Measurements from ENCODE around the gene RAB11A.

Gene RAB11A

GRCh38 chr15:65827065-65827464 lies 42.2 kb upstream of the RAB11A start:
- POLR2A ChIA-PET, result no interaction called here
- CTCF ChIA-PET, result interaction anchor here (0.6 to 1.0 kb wide), 4 partner anchors 8 to 42 kb away, joined by 3 to 6 read pairs (median 4); partner anchors contain the start of gene RAB11A
- no peaks in the 10 kb centered on the region for H3K9me3 ChIP-seq (ENCODE audit: control extremely low read depth in 1 of 5, control insufficient read depth in 4 of 5, insufficient read depth in 2 of 5, low read depth in 1 of 5, low read length in 4 of 5)
- H3K4me3 ChIP-seq (ENCODE audit: control insufficient read depth in 1 of 7, extremely low read depth in 1 of 7, insufficient read depth in 4 of 7, low read depth in 2 of 7, low read length in 6 of 7), result no peak overlapping the region
- H3K27ac ChIP-seq (ENCODE audit: insufficient read depth in 1 of 2, low read depth in 1 of 2, low read length in 2 of 2, poor library complexity in 1 of 2, severe bottlenecking in 2 of 2), result no peak overlapping the region
- no peaks in the 10 kb centered on the region for H3K27me3 ChIP-seq (replicated peaks in 2 of 5; ENCODE audit: control insufficient read depth in 4 of 5, insufficient read depth in 5 of 5, low read length in 4 of 5)
- no peak for DNase-seq
- WGBS (ENCODE audit: insufficient coverage), result no CpG with 5 or more reads among the region's 3 CpGs
- H3K4me1 ChIP-seq (ENCODE audit: control extremely low read depth in 1 of 4, control insufficient read depth in 4 of 4, insufficient read depth in 4 of 4, low read length in 3 of 4), result peaks cover 6 to 31% (median 13%) of the 10 kb centered on the region in 4 experiments
- H3K36me3 ChIP-seq (ENCODE audit: control insufficient read depth in 4 of 4, insufficient read depth in 4 of 4, low read length in 3 of 4), result no peaks in the 10 kb centered on the region

DNA sequence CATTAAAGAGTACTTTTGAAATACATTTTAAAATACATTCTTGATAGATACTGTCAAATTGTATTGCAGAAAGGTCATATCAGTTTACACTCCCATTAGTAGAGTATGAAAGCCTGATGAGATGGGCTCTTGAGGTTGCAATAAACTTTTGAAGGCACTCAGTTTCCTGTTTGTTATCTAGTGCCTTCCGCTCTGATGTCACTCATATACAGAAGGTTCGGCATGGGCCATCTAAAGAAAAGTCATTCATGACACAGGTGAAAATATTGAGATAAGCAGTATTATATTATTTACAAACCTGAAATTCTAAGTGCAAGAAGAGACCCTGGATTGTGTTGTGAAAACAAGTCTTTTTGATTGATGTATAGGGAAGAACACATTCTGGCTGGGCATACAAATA lies 40.7 kb upstream of the RAB11A start:
- no peak overlapping the region for H3K27ac ChIP-seq (ENCODE audit: insufficient read depth in 1 of 2, low read depth in 1 of 2, low read length in 2 of 2, poor library complexity in 1 of 2, severe bottlenecking in 2 of 2)
- H3K9me3 ChIP-seq (ENCODE audit: control extremely low read depth in 1 of 5, control insufficient read depth in 4 of 5, insufficient read depth in 2 of 5, low read depth in 1 of 5, low read length in 4 of 5), result no peaks in the 10 kb centered on the region
- H3K4me1 ChIP-seq (ENCODE audit: control extremely low read depth in 1 of 4, control insufficient read depth in 4 of 4, insufficient read depth in 4 of 4, low read length in 3 of 4), result peaks cover 18 to 45% (median 29%) of the 10 kb centered on the region in 4 experiments
- H3K36me3 ChIP-seq (ENCODE audit: control insufficient read depth in 4 of 4, insufficient read depth in 4 of 4, low read length in 3 of 4), result no peaks in the 10 kb centered on the region
- peak in 1 of 3 donors; percentile 53 for DNase-seq
- CTCF ChIA-PET, result interaction anchor here (0.9 to 1.5 kb wide), 9 partner anchors 9 to 73 kb away, joined by 3 to 7 read pairs (median 4); no protein-coding TSS in a partner anchor
- no peaks in the 10 kb centered on the region for H3K27me3 ChIP-seq (replicated peaks in 2 of 5; ENCODE audit: control insufficient read depth in 4 of 5, insufficient read depth in 5 of 5, low read length in 4 of 5)
- no peak overlapping the region for H3K4me3 ChIP-seq (ENCODE audit: control insufficient read depth in 1 of 7, extremely low read depth in 1 of 7, insufficient read depth in 4 of 7, low read depth in 2 of 7, low read length in 6 of 7)
- POLR2A ChIA-PET, result no interaction called here
- 83% methylated on average over 1 of the region's 2 CpGs for WGBS (ENCODE audit: insufficient coverage)

- POLR2A ChIA-PET, result no interaction called here
- Histone ChIP-seq H3K36me3 (ENCODE audit: control insufficient read depth in 4 of 4, insufficient read depth in 4 of 4, low read length in 3 of 4) (no peaks in the 10 kb centered on the region), H3K27ac (ENCODE audit: insufficient read depth in 1 of 2, low read depth in 1 of 2, low read length in 2 of 2, poor library complexity in 1 of 2, severe bottlenecking in 2 of 2) (no peak overlapping the region), H3K27me3 (replicated peaks in 2 of 5; ENCODE audit: control insufficient read depth in 4 of 5, insufficient read depth in 5 of 5, low read length in 4 of 5) (no peaks in the 10 kb centered on the region), H3K9me3 (ENCODE audit: control extremely low read depth in 1 of 5, control insufficient read depth in 4 of 5, insufficient read depth in 2 of 5, low read depth in 1 of 5, low read length in 4 of 5) (no peaks in the 10 kb centered on the region), H3K4me3 (ENCODE audit: control insufficient read depth in 1 of 7, extremely low read depth in 1 of 7, insufficient read depth in 4 of 7, low read depth in 2 of 7, low read length in 6 of 7) (no peak overlapping the region), H3K4me1 (ENCODE audit: control extremely low read depth in 1 of 4, control insufficient read depth in 4 of 4, insufficient read depth in 4 of 4, low read length in 3 of 4) (peaks cover 25 to 46% (median 35%) of the 10 kb centered on the region in 4 experiments)
- DNase-seq, result peak; percentile 38 to 44 (median 41)
- CTCF ChIA-PET, result interaction anchor here (0.9 to 1.5 kb wide), 9 partner anchors 9 to 74 kb away, joined by 3 to 7 read pairs (median 4); no protein-coding TSS in a partner anchor
- WGBS (ENCODE audit: insufficient coverage), result 68% methylated on average over 4 of the region's 7 CpGs
Measured at GRCh38 chr15:65829130-65829764, 40.0 kb upstream of the RAB11A start.

GRCh38 chr15:65832549-65833364 lies 36.5 kb upstream of the RAB11A start:
- Histone ChIP-seq H3K4me1 (ENCODE audit: control extremely low read depth in 1 of 4, control insufficient read depth in 4 of 4, insufficient read depth in 4 of 4, low read length in 3 of 4) (peaks cover 34 to 63% (median 59%) of the 10 kb centered on the region in 4 experiments), H3K4me3 (ENCODE audit: control insufficient read depth in 1 of 7, extremely low read depth in 1 of 7, insufficient read depth in 4 of 7, low read depth in 2 of 7, low read length in 6 of 7) (peak overlapping the region in 4 of 7 experiments; percentile 20 to 46 (median 32)), H3K27ac (ENCODE audit: insufficient read depth in 1 of 2, low read depth in 1 of 2, low read length in 2 of 2, poor library complexity in 1 of 2, severe bottlenecking in 2 of 2) (peak overlapping the region in 1 of 2 experiments; percentile 73), H3K36me3 (ENCODE audit: control insufficient read depth in 4 of 4, insufficient read depth in 4 of 4, low read length in 3 of 4) (no peaks in the 10 kb centered on the region), H3K9me3 (ENCODE audit: control extremely low read depth in 1 of 5, control insufficient read depth in 4 of 5, insufficient read depth in 2 of 5, low read depth in 1 of 5, low read length in 4 of 5) (no peaks in the 10 kb centered on the region), H3K27me3 (replicated peaks in 2 of 5; ENCODE audit: control insufficient read depth in 4 of 5, insufficient read depth in 5 of 5, low read length in 4 of 5) (no peaks in the 10 kb centered on the region)
- POLR2A ChIA-PET, result interaction anchor here (0.6 to 1.1 kb wide), 2 partner anchors 14 to 24 kb away, joined by 4 to 6 read pairs; no protein-coding TSS in a partner anchor
- peak; percentile 79 to 92 (median 87) for DNase-seq
- 0% methylated on average over 6 of the region's 8 CpGs for WGBS (ENCODE audit: insufficient coverage)
- CTCF ChIA-PET, result interaction anchor here (0.6 to 2.4 kb wide), 13 partner anchors 9 to 572 kb away, joined by 3 to 10 read pairs (median 4); partner anchors contain the start of gene RAB11A

DNA sequence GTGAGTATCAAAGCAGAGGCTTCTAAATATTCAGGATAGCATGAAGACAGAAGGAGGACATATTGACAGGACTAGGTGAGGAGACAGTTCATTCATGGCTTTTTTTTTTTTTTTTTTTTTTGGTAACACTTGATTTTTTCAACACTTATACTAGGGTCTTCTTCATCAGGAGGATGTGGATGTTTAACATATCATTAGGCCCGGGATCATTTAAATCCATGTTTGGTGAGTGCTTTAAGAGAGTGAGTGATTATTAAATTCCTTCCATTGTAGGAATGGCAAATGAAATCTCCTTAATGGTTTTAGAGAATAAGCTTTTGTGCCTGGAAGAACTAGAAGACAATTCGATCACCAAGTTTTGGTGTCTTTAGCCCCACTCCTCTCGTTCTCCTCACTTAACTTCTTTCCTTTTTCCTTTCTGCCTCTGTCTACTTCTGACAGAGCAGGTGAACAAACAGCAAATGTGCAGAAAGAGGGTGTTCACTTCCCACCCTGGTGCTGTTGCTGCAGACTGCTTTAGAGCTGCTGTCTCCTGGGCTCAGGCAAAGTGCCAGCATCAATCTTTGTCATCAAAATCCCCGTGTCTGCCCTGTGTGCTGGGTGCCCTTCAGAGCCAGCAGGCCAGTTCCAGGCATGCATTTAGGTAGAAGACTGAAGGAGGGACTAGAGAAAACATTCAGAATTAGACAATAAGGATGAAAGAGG lies 35.6 kb upstream of the RAB11A start:
- peak overlapping the region in 4 of 7 experiments; percentile 8 to 48 (median 44) for H3K4me3 ChIP-seq (ENCODE audit: control insufficient read depth in 1 of 7, extremely low read depth in 1 of 7, insufficient read depth in 4 of 7, low read depth in 2 of 7, low read length in 6 of 7)
- H3K27me3 ChIP-seq (replicated peaks in 2 of 5; ENCODE audit: control insufficient read depth in 4 of 5, insufficient read depth in 5 of 5, low read length in 4 of 5), result no peaks in the 10 kb centered on the region
- DNase-seq, result peak in 1 of 3 donors; percentile 36
- peak overlapping the region in 1 of 2 experiments; percentile 73 for H3K27ac ChIP-seq (ENCODE audit: insufficient read depth in 1 of 2, low read depth in 1 of 2, low read length in 2 of 2, poor library complexity in 1 of 2, severe bottlenecking in 2 of 2)
- ChIA-PET CTCF (interaction anchor here (1.0 to 3.0 kb wide), 11 partner anchors 9 to 60 kb away, joined by 3 to 13 read pairs (median 5); partner anchors contain the start of gene RAB11A), POLR2A (no interaction called here)
- peaks cover 35 to 63% (median 59%) of the 10 kb centered on the region in 4 experiments for H3K4me1 ChIP-seq (ENCODE audit: control extremely low read depth in 1 of 4, control insufficient read depth in 4 of 4, insufficient read depth in 4 of 4, low read length in 3 of 4)
- H3K9me3 ChIP-seq (ENCODE audit: control extremely low read depth in 1 of 5, control insufficient read depth in 4 of 5, insufficient read depth in 2 of 5, low read depth in 1 of 5, low read length in 4 of 5), result no peaks in the 10 kb centered on the region
- H3K36me3 ChIP-seq (ENCODE audit: control insufficient read depth in 4 of 4, insufficient read depth in 4 of 4, low read length in 3 of 4), result no peaks in the 10 kb centered on the region
- 34% methylated on average over 4 of the region's 4 CpGs for WGBS (ENCODE audit: insufficient coverage)

GRCh38 chr15:65834603-65835282 lies 34.5 kb upstream of the RAB11A start:
- DNase-seq, result no peak
- Histone ChIP-seq H3K9me3 (ENCODE audit: control extremely low read depth in 1 of 5, control insufficient read depth in 4 of 5, insufficient read depth in 2 of 5, low read depth in 1 of 5, low read length in 4 of 5) (no peaks in the 10 kb centered on the region), H3K27ac (ENCODE audit: insufficient read depth in 1 of 2, low read depth in 1 of 2, low read length in 2 of 2, poor library complexity in 1 of 2, severe bottlenecking in 2 of 2) (no peak overlapping the region), H3K27me3 (replicated peaks in 2 of 5; ENCODE audit: control insufficient read depth in 4 of 5, insufficient read depth in 5 of 5, low read length in 4 of 5) (no peaks in the 10 kb centered on the region), H3K4me3 (ENCODE audit: control insufficient read depth in 1 of 7, extremely low read depth in 1 of 7, insufficient read depth in 4 of 7, low read depth in 2 of 7, low read length in 6 of 7) (no peak overlapping the region), H3K4me1 (ENCODE audit: control extremely low read depth in 1 of 4, control insufficient read depth in 4 of 4, insufficient read depth in 4 of 4, low read length in 3 of 4) (peaks cover 35 to 67% (median 58%) of the 10 kb centered on the region in 4 experiments), H3K36me3 (ENCODE audit: control insufficient read depth in 4 of 4, insufficient read depth in 4 of 4, low read length in 3 of 4) (no peaks in the 10 kb centered on the region)
- ChIA-PET POLR2A (interaction anchor here (0.9 kb wide), 1 partner anchor 34 kb away, joined by 3 read pairs; the partner anchor contains the start of gene RAB11A), CTCF (interaction anchor here (1.2 to 3.0 kb wide), 6 partner anchors 11 to 98 kb away, joined by 3 to 13 read pairs (median 4); no protein-coding TSS in a partner anchor)
- 100% methylated on average over 3 of the region's 8 CpGs for WGBS (ENCODE audit: insufficient coverage)
